Stimulated activated CD8-positive, alpha-beta memory T cell treated with anti-CD3 and anti-CD28 coated beads, Interleukin-15, amount 100 ng/mL, for 48 hours (primary cell): Measurements from ENCODE around the gene NFATC2.

Source experiments
- DNase-seq, 2 donors: peaks; one replicate each; pipeline ENCODE4 v3.0.0-alpha.2; 2020; ENCODE audit warnings: low read depth in 2 of 2

The NFATC2 gene

DNA sequence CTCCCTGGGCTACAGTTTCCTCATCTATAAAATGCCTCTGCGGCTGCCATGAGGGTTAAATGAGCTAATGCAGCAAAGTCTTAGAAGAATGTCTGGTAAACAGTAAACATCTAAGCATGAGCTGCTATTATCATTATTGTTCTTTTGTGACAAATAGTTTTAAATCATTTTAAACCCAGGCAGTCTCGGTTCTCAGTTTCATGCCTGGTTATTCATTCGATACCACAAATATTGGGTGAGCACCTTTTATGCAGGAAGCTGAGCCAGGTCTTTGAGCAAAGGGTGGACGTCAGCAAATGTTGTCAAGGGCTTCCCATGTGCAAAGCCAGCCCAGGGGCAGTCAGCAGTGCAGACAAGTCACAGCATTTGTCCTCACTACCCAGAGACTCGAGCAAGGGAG, 128.7 kb downstream of the NFATC2 start:
- no peak for DNase-seq

DNA sequence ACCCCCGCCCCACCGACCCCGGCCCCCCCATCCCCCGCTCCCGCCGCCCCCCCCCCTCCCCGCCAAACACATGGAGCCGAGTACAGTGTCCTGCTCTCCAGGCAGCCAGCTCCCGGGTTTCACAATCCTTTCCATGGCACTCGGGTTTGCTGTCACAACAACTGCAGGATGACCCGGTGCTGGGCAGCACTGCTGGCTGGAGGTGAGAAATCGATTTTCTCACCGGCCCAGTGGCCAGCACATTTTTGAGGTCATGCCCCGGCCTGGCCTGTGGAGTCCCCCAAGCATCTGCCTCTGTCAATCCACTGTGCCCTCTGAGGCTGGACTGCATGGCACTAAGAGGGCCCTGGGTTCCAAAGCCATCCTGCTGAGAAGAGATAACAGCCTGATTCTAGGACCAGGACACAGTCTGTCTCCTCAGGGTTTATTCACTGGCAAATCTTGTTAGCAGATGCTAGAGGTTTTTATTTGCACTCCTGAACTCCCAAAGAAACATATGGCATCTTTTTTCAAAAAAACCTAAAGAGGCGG, 129.5 kb downstream of the NFATC2 start:
- DNase-seq = no peak

DNA sequence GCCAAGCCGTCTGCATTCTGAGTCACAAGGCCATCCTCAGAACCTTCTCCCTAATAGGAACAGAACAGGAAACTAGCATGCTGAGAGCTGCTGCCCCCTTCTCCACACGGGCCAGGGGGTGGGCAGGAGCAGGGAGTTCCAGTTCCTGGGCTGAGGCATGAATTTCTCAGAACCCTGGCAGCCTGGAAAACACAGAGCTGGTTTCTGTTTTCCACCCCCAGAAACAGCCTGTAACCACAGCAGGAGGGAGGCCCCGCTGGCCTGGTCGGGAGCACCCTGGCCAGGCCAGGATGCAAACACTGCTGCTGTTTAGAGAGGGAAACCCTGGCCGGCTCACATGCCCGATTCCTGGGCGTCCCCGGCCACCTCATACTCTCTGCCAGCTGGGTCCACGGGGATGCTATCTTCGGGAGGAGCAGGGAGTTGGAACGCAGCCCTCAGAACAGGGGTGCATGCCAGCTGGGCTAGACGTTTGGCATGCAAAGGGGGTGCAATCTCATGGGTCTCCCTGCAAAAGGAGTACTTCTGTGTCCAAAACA, 130.1 kb downstream of the NFATC2 start:
- DNase-seq = no peak

DNA sequence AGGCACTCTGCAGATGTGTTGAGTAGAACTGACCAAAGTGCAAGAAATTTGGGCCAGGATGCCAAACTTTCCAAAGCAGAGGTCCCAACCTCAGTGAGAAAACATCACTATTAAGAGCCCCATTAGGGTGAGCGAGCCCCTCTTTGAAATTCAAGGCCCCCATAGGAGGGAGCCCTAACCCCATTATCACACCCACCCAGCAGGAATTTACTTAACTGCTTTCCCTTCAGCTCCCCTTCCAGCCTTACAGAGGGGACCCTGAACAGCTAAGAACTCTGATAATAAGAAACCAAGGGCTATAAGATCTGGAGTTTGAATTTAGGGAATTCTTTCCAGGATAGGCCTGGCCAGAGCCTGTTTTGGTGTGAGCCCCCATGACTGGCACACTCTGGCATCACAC, 130.6 kb downstream of the NFATC2 start:
- DNase-seq = no peak

DNA sequence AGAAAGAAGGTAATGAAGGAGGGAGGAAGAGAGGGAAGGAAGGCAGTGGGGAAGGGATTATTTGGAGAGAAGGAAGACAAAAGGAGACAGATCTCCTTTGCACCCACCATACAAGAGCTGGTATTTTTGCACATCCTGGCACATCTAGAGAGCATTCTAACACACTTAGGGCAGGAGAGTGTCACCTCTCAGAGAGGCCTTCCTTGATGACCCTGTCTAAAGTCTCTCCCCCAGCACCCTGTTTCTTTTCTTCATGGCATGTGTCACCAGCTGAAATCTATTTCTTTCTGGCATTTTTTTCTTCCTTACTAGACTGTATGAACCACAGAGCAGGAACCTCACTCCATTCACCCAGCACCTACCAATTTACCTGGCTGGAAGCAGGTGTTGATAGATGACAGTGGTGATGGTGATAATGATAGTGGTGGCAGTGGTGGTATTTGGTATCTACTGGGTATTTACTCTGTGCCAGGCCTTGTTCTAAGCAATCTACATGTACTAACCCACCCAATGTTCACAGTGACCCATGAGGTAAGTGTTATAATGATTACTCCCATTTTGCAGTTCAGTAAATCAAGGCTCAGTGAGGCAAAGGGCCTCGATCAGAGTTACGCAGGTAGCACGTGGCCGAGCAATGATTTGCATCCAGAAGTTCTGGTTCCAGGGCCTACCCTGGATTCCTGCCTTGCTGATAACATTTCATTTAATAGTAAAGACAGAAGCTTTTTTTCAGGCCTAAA, 131.8 kb downstream of the NFATC2 start:
- no peak for DNase-seq

DNA sequence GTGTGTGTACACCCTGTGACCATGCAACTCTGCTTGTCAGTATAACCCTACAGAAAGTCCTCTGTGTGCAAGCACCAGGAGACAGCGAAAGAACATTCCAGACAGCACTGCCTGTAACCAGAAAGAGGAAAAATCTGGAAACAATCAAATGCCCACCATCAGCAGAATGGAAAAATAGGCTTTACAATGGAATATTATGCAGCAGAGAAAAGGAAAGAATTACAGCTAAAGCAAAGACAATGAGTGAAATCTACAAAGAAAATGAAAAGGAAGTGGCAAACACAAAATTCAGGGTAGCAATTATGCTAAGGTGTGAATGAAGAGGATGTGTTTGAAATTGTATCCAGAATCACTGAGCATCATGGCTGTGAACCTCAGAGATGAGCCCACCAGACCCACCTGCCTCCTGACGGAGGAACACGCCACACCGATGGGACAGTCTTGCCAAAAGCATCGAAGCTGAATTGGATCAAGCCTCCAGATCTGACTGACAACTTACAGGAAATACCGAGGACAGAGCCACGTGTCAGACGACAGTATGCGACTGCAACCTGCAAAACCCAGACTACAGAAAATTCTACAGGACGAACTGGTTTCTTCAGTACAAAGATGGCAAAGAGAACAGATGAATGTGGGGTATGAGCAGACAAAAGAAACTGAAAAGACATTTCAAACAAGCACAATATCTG, 133.2 kb downstream of the NFATC2 start:
- no peak for DNase-seq

DNA sequence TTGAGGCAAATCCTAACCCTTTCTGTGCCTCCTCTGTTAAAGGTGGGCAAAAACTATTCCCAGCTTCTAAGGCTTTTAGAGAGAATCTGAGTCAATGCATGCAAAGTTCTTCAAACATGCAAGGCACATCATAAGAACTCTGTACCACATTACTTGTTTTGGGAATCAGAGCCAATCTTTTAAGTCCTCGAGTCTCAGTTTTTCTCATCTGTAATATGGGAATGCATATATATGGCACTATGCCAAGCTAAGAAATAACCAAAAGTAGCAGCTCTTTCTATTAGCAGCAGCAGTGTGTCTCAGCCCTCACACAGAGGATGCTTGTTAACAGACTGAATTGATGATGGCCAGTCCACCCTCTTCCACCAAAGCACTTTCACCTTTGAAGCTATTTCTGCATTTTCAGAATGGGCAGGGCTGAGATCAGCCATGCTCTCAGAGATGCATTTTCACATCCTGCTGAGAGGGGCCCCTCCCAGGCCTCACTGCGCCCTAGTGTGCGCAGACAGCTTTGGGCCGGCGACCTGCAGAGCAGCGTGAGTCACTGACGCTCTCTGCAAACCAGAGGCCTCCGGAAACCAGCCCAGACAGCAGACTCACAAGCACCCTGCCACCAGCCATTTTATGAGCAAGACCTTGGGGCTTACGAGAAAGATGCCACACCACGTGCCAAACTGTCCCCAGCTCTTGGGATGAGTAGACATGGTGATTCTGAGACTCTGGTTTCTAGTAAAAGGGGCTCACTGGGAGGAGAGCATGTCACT, 138.0 kb downstream of the NFATC2 start:
- DNase-seq = peak; percentile 84 to 90

DNA sequence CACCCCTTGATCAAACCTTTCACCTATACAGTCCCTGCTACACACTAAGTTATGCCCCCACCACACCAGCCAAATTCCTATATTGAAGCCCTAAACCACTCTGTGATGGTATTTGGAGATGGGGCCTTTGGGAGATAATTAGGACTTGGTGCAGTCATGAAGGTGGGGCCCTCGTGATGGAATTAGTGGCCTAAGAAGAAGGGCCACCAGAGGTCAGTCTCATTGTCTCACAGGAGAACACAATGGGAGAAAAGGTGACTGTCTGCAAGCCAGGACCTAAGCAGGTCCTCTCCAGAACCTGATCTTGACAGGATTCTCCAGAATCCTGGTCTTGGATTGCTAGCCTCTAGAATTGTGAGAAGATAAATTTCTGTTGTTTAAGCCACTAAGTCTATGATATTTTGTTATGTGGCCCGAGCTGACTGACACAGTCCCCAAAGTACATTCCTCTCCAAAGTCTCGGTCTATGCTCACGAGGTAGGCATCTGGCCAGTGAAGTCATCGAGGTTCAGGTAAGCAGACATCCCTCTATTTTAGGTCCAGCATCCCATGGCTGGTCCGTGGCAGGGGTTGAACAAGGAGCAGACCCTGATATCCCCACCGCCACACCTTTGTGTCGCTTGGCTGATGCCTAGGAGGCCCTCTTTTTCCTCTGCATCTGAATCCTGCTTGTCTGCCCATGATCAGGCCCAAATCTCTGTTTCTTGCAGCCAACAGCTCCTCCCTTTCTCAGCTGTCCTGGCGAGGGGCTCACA, 138.9 kb downstream of the NFATC2 start:
- no peak for DNase-seq

DNA sequence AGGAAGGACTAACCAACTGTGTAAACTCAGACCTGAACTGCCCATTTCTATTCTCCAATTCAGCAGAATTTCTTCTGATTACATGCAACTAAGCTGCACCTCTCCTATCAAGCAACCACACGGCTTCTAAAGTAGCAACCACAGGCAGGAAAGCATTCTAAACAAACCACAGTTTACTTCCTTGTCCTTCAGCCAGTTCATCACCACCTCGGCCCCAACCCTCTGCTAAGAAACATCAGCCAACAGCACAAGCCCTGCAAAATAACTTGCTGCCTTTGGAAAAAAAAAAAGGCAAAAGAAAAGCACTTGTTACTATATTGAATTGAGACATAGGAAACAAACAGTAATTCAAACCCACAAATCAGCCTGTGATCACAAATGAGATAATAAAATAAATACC, 140.3 kb downstream of the NFATC2 start:
- no peak for DNase-seq

DNA sequence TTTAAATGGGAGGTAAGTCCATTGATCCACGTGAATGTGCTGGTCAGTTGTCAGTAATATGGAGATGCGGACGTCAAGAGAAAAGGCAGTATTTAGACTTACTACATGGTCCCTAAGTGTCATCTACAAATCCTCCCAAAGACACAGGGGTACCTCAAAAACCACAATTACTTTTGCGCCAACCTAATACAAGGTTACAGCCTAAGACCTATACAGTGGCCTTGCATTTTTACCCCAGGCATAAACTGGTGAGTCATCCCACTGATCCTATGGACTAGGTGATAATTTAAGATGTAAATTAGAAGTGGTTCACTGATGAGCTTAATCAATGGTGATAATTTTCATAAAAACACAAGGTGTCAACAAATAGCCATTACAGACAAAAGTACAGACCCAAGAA, 141.0 kb downstream of the NFATC2 start:
- DNase-seq = no peak

DNA sequence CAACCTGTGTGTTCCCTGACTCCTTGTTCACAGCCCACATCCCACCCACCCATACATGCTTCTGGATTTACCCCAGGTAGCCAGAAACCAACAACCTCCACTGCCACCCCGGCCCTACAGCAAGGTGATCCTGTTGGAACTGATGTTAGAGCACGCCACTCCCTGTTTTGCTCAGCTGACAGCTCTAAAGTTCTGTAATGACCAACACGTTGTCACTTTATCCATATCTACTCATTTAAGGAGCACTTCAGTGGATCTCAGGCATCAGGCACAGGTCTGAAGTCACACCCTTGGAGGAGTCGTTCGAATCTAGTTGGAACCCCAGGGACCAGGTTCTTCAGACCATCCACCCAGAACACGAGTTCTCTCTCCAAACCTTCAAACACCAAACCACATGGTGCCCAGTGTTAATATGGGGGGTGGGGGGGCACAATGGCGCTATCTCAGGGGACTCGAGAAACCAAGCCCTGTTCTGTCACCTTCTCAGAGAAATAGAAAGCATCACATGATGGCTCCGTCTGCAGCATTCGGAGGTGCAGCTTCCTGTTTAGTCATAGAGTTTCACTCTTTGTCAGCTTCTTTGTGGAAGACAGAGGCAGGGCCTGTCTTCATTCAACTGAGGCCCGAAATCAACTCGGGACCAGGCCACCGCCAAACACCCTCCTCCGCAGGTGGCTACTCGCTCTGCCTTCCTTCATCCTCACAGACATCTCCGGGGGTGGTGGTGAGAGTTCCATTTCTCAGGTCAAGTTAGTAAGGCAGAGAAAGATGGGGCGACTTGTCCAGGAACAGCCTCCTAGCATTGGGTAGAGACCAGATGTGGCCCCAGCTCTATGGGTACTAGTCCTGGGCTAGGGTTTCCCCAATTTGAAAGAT, 142.2 kb downstream of the NFATC2 start:
- peak; percentile 64 to 73 for DNase-seq

DNA sequence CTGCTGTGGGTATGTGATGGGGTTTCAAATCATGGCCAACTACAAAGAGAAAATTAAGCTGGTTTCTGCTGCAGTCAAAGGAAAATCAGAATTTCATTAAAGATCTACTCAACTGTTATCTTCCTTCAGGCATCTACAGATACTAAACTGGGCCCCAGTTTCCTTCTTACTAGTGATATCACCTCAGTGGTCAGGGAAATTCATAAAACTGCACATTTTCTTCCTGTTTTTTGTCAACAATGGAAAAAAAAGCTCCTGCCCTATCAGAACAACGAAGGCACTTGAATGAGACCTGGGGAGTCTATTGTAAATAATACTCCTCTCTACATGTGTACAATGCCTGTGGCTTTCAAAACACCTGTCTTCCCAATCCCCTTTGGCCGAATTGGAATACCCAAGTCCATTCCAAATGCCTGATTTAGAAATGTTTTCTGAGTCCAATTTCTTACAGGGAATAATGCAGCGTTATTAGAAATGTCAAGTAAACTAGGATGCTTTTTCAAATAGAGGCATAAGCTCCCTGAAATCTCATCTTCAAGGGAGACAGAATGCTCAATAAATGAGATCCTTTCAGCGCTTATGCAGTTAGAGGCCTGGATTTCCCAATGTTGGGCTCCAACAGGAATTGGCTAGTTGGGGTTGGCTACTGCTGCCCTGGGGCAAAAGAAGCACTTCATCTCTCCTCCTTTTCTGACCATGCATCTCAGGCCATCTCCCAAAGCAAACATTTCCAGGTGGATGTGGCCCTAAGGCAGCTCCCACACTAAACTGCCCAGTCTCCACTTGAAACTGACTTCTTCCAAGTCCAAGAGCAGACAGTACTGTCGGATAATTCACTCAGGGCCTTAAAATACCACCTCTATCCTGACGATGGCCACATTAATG, 143.3 kb downstream of the NFATC2 start:
- DNase-seq = no peak

DNA sequence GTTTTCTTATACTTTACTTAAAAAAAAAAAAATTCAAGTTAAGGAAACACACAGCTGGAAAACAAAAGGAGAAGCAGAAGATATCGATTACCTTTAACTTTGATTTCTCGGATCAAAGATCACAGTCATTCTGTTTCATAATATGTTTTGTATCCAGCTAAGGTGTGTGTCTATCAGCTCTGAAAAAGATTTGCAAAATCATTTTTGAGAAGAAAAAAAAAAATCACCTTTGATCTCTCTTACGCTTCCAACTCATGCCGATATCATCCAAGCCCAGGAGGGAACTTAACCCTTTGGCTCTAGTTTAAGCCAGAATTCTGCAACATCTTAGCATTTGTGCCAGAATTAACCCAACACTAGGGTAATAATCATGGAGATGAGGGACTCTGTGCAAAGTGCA, 144.0 kb downstream of the NFATC2 start:
- no peak for DNase-seq

DNA sequence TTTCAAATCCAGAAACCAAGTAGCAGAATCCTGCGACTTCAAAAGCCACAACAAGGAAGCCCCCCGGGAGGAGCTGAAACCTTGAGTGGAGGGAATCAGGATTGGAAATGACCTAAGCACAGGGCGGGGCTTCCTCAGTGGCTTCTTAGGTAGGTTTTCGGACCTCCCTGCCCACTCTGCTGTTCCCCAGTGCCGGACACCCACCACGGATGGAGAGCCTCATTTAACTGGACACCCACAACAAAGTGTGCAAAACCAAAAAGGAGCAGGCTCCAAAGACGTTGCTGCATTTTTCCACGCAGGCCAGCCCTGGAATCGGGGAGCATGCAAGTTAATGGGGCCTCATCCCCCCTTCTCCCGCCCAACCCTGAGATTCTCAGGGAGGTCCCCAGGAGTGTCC, 144.4 kb downstream of the NFATC2 start:
- no peak for DNase-seq

DNA sequence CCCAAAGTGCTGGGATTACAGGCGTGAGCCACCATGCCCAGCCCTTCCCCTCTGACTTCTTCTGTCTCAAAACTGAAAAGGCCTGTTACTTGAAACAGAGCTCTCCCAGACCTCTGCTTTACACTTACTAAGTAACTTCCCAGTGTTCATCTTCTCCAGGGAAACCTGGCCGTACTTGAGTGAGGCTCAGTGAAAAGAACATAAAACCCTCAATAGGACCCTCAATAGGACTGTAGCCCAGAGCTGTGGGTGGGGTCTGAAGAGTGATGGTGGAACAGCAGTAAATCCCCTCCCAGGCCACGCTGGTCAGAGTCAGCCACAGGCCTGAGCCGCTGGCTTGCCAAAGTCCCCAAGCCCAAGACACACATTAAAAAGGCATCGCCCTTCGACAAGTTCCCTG, 145.4 kb downstream of the NFATC2 start:
- no peak for DNase-seq

DNA sequence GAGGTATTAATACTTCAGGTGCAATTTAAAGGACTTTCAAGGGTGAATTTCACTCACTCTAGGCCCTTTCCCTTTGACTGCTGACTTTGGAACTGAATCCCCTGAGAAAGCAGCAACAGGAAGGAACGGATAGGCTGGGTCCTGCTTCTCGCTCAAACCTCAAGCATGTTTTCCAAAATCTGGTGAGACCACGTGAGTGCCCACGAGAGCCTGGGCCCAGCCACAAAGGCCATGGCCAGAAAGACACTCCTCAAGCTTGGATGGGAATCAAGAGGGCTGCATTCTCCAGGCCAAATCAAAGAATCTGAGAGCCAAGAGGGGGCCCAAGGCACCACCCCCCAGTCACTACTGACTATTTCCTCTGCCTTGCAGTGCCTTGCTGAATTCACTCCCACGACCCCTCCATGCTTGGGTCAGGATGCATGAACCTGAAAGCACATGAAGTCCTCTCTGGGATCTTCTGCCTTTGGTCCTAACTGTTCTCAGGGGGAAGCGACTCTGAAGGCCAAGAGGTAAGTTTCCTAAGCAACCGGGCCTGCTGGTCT, 146.1 kb downstream of the NFATC2 start:
- no peak for DNase-seq

DNA sequence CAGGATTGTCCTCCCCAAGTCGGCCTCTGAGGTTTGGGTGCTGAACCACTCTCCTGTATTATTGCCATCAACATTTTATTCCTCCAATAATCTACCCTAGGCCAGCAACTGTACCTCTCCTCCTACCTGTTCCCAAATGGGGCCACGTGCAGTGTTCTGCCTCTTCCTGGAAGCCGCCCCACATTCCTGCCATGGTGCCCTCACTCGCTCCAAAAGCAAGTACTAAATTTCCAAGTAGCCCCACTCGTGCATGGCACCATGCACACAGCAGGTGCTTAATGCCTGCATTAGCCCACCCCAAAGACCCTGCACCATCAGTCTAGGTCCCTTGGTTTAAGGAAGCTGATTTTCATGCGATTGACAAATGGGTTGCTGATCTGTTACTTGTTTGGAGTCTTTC, 147.8 kb downstream of the NFATC2 start:
- DNase-seq = no peak

DNA sequence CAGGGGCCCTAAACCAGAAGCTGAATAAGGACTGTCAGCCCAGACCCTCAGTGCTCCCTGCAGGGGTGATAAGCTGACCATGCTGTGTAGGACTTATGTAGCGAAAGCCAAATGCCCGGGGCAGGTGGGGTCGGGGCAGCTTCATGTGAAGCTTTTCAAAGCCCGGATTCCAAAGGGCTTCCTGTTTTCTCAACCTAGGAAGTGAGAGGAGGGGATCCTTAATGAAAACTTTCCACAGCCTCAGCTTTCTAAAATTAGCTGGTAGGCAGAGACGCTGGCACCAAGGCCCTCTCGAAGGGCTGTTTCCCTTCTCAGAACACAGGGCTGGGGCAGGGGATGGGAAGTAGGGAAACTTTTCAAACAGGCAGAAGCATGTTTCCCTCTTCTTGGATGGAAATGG, 148.9 kb downstream of the NFATC2 start:
- no peak for DNase-seq

DNA sequence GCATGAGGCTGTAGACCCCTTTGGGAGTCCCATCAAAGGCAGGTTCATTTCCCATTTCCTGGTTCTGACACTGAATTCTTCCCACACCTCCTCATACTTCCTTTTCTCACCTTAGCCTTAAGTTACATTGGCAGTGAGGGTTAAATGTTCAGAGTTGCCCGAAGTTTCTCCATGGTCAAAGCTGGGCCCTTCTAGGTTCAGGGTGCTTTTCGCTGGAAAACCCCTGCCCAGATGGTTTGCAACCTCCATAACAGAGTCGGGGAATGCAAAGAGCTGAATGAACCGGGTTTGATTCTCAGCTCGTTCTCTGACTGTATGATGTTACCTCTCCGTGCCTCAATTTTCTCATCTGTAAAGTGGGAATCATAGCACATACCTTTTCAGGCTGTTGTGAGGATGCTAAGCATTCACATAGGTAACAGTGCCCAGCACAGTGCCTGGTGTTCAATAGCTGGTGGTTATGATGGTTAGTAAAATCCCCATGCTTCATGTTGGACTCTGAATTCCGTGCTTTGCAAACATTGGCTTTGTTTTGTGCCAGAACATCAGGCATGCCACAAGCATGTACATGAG, 149.8 kb downstream of the NFATC2 start:
- no peak for DNase-seq
